ENCODE data around the gene ACTR2. TPM values are rescaled to one million over a fixed set of nuclear protein-coding genes. Genes with fewer than 3 reads are reported as not detected.
A peak's percentile ranks its signal among the peaks of the same experiment; 100 is the strongest.

The ACTR2 gene
- total and polyA plus RNA-seq, 2 of the 13 experiments (the other 11 are each of a cell fraction or from before 2014, with no cell fraction given): 51.2 to 100 TPM

DNA sequence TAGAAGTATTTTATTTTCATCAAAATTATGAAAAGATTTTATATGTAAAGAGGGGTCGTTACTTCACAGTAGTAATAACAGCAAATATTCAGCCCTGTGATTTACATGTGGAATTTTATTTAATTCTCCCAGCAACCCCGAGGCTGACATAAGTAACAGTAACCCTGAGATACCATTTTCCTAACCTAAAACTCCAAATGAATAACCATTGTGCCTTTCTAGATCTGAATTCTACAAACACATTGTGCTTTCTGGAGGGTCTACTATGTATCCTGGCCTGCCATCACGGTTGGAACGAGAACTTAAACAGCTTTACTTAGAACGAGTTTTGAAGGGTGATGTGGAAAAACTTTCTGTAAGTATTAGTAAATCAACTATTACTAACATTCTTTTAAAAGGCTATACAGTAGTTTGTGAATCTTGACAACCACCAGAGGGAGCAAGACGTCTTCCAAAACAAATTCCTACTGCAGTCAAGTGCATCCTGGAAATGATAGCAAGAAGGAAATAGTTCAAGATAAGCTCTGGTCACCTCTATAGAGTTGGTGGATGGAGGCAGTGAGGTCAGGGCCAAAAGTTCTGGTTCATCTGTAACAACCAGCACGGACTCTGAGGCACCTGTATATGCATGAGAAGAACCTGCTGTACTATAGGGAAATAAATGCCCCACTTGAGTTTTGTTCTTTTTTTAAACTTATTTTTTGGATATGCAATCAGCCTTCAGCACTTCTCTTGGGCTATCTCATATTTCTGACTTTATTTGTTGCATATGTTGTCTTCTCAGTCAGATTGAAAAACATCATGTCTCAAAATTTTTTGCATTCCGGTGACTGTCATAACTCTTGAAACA lies 37.4 kb downstream of the ACTR2 start (continued):
- peak; percentile 74; the same call in 1 of the 2 replicates for TF ChIP-seq SP140L (CRISPR knock-in tag; IDR thresholded peaks at IDR 0.05; ENCODE audit: borderline replicate concordance)
- TF ChIP-seq SMAD3 (CRISPR knock-in tag; IDR thresholded peaks at IDR 0.05): 0 out of 2 replicates have a peak, but pooled peaks have one; percentile 22
- no peak for TF ChIP-seq ZNF256 (CRISPR knock-in tag; conservative IDR thresholded peaks at IDR 0.05)
- TF ChIP-seq, protein P1, sequence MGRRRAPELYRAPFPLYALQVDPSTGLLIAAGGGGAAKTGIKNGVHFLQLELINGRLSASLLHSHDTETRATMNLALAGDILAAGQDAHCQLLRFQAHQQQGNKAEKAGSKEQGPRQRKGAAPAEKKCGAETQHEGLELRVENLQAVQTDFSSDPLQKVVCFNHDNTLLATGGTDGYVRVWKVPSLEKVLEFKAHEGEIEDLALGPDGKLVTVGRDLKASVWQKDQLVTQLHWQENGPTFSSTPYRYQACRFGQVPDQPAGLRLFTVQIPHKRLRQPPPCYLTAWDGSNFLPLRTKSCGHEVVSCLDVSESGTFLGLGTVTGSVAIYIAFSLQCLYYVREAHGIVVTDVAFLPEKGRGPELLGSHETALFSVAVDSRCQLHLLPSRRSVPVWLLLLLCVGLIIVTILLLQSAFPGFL (CRISPR knock-in tag; IDR thresholded peaks at IDR 0.05): no peak
- no peak for TF ChIP-seq ZNF207 (IDR thresholded peaks at IDR 0.05; ENCODE audit: borderline replicate concordance)
- TF ChIP-seq SRY (CRISPR knock-in tag; IDR thresholded peaks at IDR 0.05): no peak
- no peak for TF ChIP-seq ZNF75D (CRISPR knock-in tag; IDR thresholded peaks at IDR 0.05; ENCODE audit: borderline replicate concordance)
- no peak for TF ChIP-seq ADNP (CRISPR knock-in tag; IDR thresholded peaks at IDR 0.05)
- TF ChIP-seq FOXP1 (IDR thresholded peaks at IDR 0.05): no peak
- no peak for TF ChIP-seq FOXP1 (CRISPR knock-in tag; IDR thresholded peaks at IDR 0.05)
- no peak for TF ChIP-seq HOXA7 (CRISPR knock-in tag; IDR thresholded peaks at IDR 0.05)
- TF ChIP-seq RARA (CRISPR knock-in tag; IDR thresholded peaks at IDR 0.05): no peak
- TF ChIP-seq NONO (IDR thresholded peaks at IDR 0.05): no peak
- TF ChIP-seq NONO (CRISPR knock-in tag; conservative IDR thresholded peaks at IDR 0.05): no peak
- no peak for TF ChIP-seq ATF7 (IDR thresholded peaks at IDR 0.05)
- no peak for TF ChIP-seq ATF7 (CRISPR knock-in tag; IDR thresholded peaks at IDR 0.05)
- peak; percentile 35; the same call in 1 of the 2 replicates for TF ChIP-seq THAP11 (CRISPR knock-in tag; IDR thresholded peaks at IDR 0.05)
- TF ChIP-seq CCAR2 (optimal IDR thresholded peaks at IDR 0.05; ENCODE audit: low read depth, low read length): no peak
- TF ChIP-seq, protein P2, sequence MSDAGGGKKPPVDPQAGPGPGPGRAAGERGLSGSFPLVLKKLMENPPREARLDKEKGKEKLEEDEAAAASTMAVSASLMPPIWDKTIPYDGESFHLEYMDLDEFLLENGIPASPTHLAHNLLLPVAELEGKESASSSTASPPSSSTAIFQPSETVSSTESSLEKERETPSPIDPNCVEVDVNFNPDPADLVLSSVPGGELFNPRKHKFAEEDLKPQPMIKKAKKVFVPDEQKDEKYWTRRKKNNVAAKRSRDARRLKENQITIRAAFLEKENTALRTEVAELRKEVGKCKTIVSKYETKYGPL (CRISPR knock-in tag; IDR thresholded peaks at IDR 0.05): no peak
- no peak for TF ChIP-seq ZNF343 (CRISPR knock-in tag; IDR thresholded peaks at IDR 0.05)
- TF ChIP-seq ZFP37 (CRISPR knock-in tag; IDR thresholded peaks at IDR 0.05; ENCODE audit: borderline replicate concordance): no peak
- TF ChIP-seq, protein P3, sequence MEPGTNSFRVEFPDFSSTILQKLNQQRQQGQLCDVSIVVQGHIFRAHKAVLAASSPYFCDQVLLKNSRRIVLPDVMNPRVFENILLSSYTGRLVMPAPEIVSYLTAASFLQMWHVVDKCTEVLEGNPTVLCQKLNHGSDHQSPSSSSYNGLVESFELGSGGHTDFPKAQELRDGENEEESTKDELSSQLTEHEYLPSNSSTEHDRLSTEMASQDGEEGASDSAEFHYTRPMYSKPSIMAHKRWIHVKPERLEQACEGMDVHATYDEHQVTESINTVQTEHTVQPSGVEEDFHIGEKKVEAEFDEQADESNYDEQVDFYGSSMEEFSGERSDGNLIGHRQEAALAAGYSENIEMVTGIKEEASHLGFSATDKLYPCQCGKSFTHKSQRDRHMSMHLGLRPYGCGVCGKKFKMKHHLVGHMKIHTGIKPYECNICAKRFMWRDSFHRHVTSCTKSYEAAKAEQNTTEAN (CRISPR knock-in tag; conservative IDR thresholded peaks at IDR 0.05): no peak
- no peak for TF ChIP-seq ZNF615 (CRISPR knock-in tag; IDR thresholded peaks at IDR 0.05; ENCODE audit: borderline replicate concordance)
- TF ChIP-seq, protein P4, sequence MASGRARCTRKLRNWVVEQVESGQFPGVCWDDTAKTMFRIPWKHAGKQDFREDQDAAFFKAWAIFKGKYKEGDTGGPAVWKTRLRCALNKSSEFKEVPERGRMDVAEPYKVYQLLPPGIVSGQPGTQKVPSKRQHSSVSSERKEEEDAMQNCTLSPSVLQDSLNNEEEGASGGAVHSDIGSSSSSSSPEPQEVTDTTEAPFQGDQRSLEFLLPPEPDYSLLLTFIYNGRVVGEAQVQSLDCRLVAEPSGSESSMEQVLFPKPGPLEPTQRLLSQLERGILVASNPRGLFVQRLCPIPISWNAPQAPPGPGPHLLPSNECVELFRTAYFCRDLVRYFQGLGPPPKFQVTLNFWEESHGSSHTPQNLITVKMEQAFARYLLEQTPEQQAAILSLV (CRISPR knock-in tag; IDR thresholded peaks at IDR 0.05; ENCODE audit: borderline replicate concordance): no peak
- no peak for TF ChIP-seq NR3C1 (CRISPR knock-in tag; IDR thresholded peaks at IDR 0.05)
- TF ChIP-seq KMT2B (CRISPR knock-in tag; IDR thresholded peaks at IDR 0.05): no peak
- no peak for TF ChIP-seq NBN (conservative IDR thresholded peaks at IDR 0.05)
- TF ChIP-seq ZNF138 (CRISPR knock-in tag; IDR thresholded peaks at IDR 0.05; ENCODE audit: low read depth): no peak
- TF ChIP-seq CREB1 (IDR thresholded peaks at IDR 0.05): no peak
- 0 out of 2 replicates have a peak, but pooled peaks have one; percentile 43 for TF ChIP-seq CREB1 (CRISPR knock-in tag; IDR thresholded peaks at IDR 0.05)
- 0 out of 2 replicates have a peak, but pooled peaks have one; percentile 23 for TF ChIP-seq SOX5 (CRISPR knock-in tag; IDR thresholded peaks at IDR 0.05; ENCODE audit: borderline replicate concordance)

All from HepG2 (cell line).